ENCODE data around the gene KMT2B.

- TF ChIP-seq CTCF (IDR thresholded peaks at IDR 0.05) (no peak), POLR2A (IDR thresholded peaks at IDR 0.05) (no peak)
Measured at GRCh38 chr19:35689836-35690235, 28.0 kb upstream of the KMT2B start.

Measured in lower leg skin (tissue), 3 donors.